Parathyroid adenoma (tissue), 2 donors: Measurements from ENCODE around the gene CGB7.

ENCODE experiments used
- H2AFZ ChIP-seq: fragments of 300-600 bp; sonication (generic); one replicate; pipeline ENCODE4 v1.7.0; 2017; ENCODE audit warnings: antibody characterized with exemption, mild to moderate bottlenecking
- H3K27ac ChIP-seq: fragments of 300-600 bp; sonication (generic); one replicate; pipeline ENCODE4 v1.7.0; 2017
- H3K27me3 ChIP-seq: fragments of 300-600 bp; sonication (generic); one replicate; pipeline ENCODE4 v1.7.0; 2017; ENCODE audit warnings: low read length; ENCODE audit not compliant: control insufficient read depth, insufficient read depth
- H3K36me3 ChIP-seq: fragments of 300-600 bp; sonication (generic); one replicate; pipeline ENCODE4 v1.7.0; 2017; ENCODE audit warnings: low read length; ENCODE audit not compliant: control insufficient read depth, insufficient read depth
- H3K4me1 ChIP-seq: fragments of 300-600 bp; sonication (generic); one replicate; pipeline ENCODE4 v1.7.0; 2017; ENCODE audit warnings: control low read depth
- H3K4me2 ChIP-seq: fragments of 300-600 bp; sonication (generic); one replicate; pipeline ENCODE4 v1.7.0; 2017; ENCODE audit warnings: low read length
- H3K4me3 ChIP-seq: fragments of 300-600 bp; sonication (generic); one replicate; pipeline ENCODE4 v1.7.0; 2017; ENCODE audit warnings: low read depth, low read length
- H3K79me2 ChIP-seq: fragments of 300-600 bp; sonication (generic); one replicate; pipeline ENCODE4 v1.7.0; 2017; ENCODE audit warnings: control low read depth
- H3K9ac ChIP-seq: fragments of 300-600 bp; sonication (generic); one replicate; pipeline ENCODE4 v1.7.0; 2017; ENCODE audit warnings: mild to moderate bottlenecking
- H3K9me3 ChIP-seq: fragments of 300-600 bp; sonication (generic); one replicate; pipeline ENCODE4 v1.7.0; 2017; ENCODE audit warnings: low read length; ENCODE audit not compliant: control insufficient read depth
- TF ChIP-seq, protein P1 (sequence below): fragments of 300-600 bp; sonication (generic); IDR thresholded peaks from one replicate; pipeline ENCODE4 v1.7.0; 2017; ENCODE audit warnings: antibody characterized with exemption, mild to moderate bottlenecking
- donor health status: primary hyperparathyroidism.

The CGB7 gene

GRCh38 chr19:49057636-49058234, at the start of gene CGB7:
TSS of gene CGB7 (minus strand) at chr19:49057749. CDS start at chr19:49055375, 2,374 bp downstream.
- H3K27me3 ChIP-seq, result no peaks in the 10 kb centered on the region
- H3K27ac ChIP-seq, result no peak within 1 kb of the TSS
- peak within 1 kb of the TSS; percentile 91 for H2AFZ ChIP-seq
- no peaks in the 10 kb centered on the region for H3K9me3 ChIP-seq
- no peaks in the 10 kb centered on the region for H3K79me2 ChIP-seq
- H3K4me2 ChIP-seq, result peak within 1 kb of the TSS; percentile 99
- H3K36me3 ChIP-seq, result no peaks in the 10 kb centered on the region
- no peak within 1 kb of the TSS for H3K9ac ChIP-seq
- peaks cover 4% of the 10 kb centered on the region for H3K4me1 ChIP-seq
- H3K4me3 ChIP-seq, result peak within 1 kb of the TSS; percentile 70
- TF ChIP-seq, protein P1, sequence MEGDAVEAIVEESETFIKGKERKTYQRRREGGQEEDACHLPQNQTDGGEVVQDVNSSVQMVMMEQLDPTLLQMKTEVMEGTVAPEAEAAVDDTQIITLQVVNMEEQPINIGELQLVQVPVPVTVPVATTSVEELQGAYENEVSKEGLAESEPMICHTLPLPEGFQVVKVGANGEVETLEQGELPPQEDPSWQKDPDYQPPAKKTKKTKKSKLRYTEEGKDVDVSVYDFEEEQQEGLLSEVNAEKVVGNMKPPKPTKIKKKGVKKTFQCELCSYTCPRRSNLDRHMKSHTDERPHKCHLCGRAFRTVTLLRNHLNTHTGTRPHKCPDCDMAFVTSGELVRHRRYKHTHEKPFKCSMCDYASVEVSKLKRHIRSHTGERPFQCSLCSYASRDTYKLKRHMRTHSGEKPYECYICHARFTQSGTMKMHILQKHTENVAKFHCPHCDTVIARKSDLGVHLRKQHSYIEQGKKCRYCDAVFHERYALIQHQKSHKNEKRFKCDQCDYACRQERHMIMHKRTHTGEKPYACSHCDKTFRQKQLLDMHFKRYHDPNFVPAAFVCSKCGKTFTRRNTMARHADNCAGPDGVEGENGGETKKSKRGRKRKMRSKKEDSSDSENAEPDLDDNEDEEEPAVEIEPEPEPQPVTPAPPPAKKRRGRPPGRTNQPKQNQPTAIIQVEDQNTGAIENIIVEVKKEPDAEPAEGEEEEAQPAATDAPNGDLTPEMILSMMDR, result no peak

- H3K4me1 ChIP-seq, result no peaks in the 10 kb centered on the region
- H3K4me3 ChIP-seq, result no peak overlapping the region
- no peak overlapping the region for H3K4me2 ChIP-seq
- no peak overlapping the region for H3K9ac ChIP-seq
- no peaks in the 10 kb centered on the region for H3K27me3 ChIP-seq
- peaks cover 2% of the 10 kb centered on the region for H3K79me2 ChIP-seq
- H2AFZ ChIP-seq, result no peak overlapping the region
- TF ChIP-seq, protein P1, result peak; percentile 85
- H3K9me3 ChIP-seq, result no peaks in the 10 kb centered on the region
- H3K36me3 ChIP-seq, result no peaks in the 10 kb centered on the region
- no peak overlapping the region for H3K27ac ChIP-seq
Measured at GRCh38 chr19:49106648-49107135, 49.1 kb upstream of the CGB7 start.

- H3K36me3 ChIP-seq, result no peaks in the 10 kb centered on the region
- H3K9me3 ChIP-seq, result no peaks in the 10 kb centered on the region
- H3K79me2 ChIP-seq, result peaks cover 6% of the 10 kb centered on the region
- H3K27me3 ChIP-seq, result no peaks in the 10 kb centered on the region
- H2AFZ ChIP-seq, result no peak overlapping the region
- H3K27ac ChIP-seq, result no peak overlapping the region
- H3K4me3 ChIP-seq, result no peak overlapping the region
- TF ChIP-seq, protein P1, result no peak
- H3K4me1 ChIP-seq, result no peaks in the 10 kb centered on the region
- no peak overlapping the region for H3K4me2 ChIP-seq
- H3K9ac ChIP-seq, result no peak overlapping the region
Measured at GRCh38 chr19:49104229-49104864, 46.8 kb upstream of the CGB7 start.

DNA sequence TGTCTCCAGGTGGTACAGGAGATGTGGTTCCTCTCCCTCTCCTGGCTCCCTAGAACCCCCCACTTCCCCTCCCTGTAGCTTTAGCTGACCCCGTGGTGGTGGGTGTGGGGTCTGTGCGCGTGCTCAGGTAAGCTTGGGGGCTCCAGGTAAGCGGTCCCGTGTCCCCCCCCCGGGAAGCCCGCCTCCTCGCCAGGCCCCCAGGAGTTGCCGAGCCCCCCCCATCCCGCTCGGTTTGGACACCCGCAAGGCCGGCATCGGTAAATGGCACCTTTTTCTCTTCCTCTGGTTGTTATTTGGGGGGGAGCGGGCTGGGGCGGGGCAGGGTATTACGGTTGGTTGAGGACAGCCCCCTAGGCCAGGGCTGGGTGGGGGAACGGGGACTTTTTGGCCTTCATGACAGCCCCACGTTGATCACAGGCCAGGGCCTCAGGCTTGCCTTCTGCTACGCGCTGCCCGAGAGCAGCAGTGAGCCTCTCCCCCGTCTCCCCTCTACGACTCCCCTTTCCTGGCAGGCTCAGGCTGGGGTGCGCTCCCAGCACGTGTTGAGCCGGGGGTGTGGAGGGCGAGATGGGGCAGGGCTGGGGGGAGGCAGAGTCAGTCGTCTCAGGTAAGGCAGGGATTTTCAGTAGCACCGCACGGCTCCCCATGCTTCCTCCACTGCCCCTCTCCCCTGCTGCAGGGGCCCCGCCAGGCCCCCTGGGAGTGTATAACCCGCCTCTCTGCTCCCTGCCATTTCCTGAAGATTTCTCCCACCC, 46.0 kb upstream of the CGB7 start:
- no peak overlapping the region for H3K4me3 ChIP-seq
- peaks cover 14% of the 10 kb centered on the region for H3K79me2 ChIP-seq
- H2AFZ ChIP-seq, result no peak overlapping the region
- no peaks in the 10 kb centered on the region for H3K9me3 ChIP-seq
- H3K4me1 ChIP-seq, result no peaks in the 10 kb centered on the region
- no peak overlapping the region for H3K4me2 ChIP-seq
- H3K27ac ChIP-seq, result no peak overlapping the region
- H3K9ac ChIP-seq, result no peak overlapping the region
- no peaks in the 10 kb centered on the region for H3K36me3 ChIP-seq
- TF ChIP-seq, protein P1, result no peak
- H3K27me3 ChIP-seq, result no peaks in the 10 kb centered on the region
